ENCODE data around the gene UTRN. TPM values are rescaled to one million over a fixed set of nuclear protein-coding genes. Genes with fewer than 3 reads are reported as not detected.

Gene UTRN
- total and polyA plus RNA-seq, 2 donors (not counting 1 experiment from before 2014, with no cell fraction given) = 43.9 to 130 TPM

DNA sequence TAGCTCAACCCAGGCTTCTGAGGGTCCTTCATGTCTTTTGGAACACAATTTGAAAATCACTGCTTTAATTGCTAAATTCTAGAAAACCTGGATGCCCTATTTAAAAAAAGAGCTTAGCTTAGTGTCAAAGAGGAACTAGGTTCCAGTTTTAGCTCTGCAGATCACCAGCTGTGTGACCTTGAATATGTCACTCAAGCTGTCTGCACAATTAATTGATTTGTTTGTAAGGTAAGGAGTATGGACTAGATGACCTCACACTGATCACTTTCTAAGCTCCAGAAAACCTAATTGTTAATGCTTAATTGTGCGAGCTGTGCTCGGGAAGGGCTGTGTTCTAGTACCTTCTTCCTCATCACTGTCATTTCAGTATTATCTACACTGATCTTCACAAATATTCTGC, 26.2 kb downstream of the UTRN start:
- Histone ChIP-seq H3K9me3 (ENCODE audit: control insufficient read depth, insufficient read depth, low read depth, low read length) (no peaks in the 10 kb centered on the region), H3K27ac (ENCODE audit: insufficient read depth, low read length) (no peak overlapping the region), H4K20me1 (ENCODE audit: control insufficient read depth, extremely low read depth, insufficient read depth, low read length) (peaks cover 1% of the 10 kb centered on the region), H3K9ac (ENCODE audit: insufficient read depth, low read length) (no peak overlapping the region), H2AFZ (ENCODE audit: low read length) (no peak overlapping the region), H3K4me1 (ENCODE audit: control insufficient read depth, extremely low read depth, insufficient read depth, low read length) (peaks cover 3% of the 10 kb centered on the region), H3K4me2 (ENCODE audit: extremely low read depth, insufficient read depth, low read length) (no peak overlapping the region), H3K79me2 (ENCODE audit: control insufficient read depth, insufficient read depth, low read length) (peaks cover 25% of the 10 kb centered on the region), H3K4me3 (replicated peaks in 1 of 4; ENCODE audit: control extremely low read depth in 1 of 4, insufficient read depth in 1 of 4, low read depth in 3 of 4, low read length in 4 of 4) (no peak overlapping the region), H3K36me3 (ENCODE audit: control insufficient read depth, insufficient read depth, low read length) (no peaks in the 10 kb centered on the region), H3K27me3 (ENCODE audit: control insufficient read depth, insufficient read depth, low read length) (no peaks in the 10 kb centered on the region)
- DNase-seq (ENCODE audit: low read depth in 2 of 2) = no peak
- TF ChIP-seq CTCF (conservative IDR thresholded peaks at IDR 0.05 in 1 of 2, IDR thresholded peaks at IDR 0.05 in 1 of 2; ENCODE audit: low read depth in 1 of 2, low read length in 2 of 2) (no peak), EZH2 (IDR thresholded peaks at IDR 0.05; ENCODE audit: low read length, missing control alignments) (no peak)

DNA sequence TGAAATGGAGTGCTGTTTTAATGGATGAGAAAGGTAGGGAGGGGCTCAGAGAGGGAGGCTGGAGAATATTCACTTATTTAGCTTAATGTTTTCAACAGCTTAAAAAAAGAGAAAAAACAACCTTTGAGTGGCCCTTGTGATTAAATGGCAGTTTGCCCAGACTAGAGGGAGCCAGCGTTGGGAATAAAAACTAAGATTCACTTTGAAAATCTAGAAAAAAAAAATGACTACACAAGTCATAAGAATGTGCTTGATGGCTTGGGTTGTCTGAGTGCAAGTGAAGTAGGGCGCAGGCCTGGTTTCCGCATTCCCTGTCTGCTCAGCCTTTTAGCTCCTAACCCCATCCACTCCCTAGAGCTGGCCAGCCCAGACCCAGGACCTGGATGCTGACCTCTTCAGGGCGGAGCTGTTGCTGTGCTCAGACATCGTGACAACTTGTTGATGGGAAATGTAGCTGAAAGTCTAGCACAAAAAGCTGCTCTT, 28.9 kb downstream of the UTRN start:
- H4K20me1 ChIP-seq (ENCODE audit: control insufficient read depth, extremely low read depth, insufficient read depth, low read length) = peaks cover 1% of the 10 kb centered on the region
- H3K9me3 ChIP-seq (ENCODE audit: control insufficient read depth, insufficient read depth, low read depth, low read length) = no peaks in the 10 kb centered on the region
- H3K36me3 ChIP-seq (ENCODE audit: control insufficient read depth, insufficient read depth, low read length) = no peaks in the 10 kb centered on the region
- H3K4me2 ChIP-seq (ENCODE audit: extremely low read depth, insufficient read depth, low read length) = peak overlapping the region; percentile 61
- TF ChIP-seq CTCF (conservative IDR thresholded peaks at IDR 0.05 in 1 of 2, IDR thresholded peaks at IDR 0.05 in 1 of 2; ENCODE audit: low read depth in 1 of 2, low read length in 2 of 2) (no peak), EZH2 (IDR thresholded peaks at IDR 0.05; ENCODE audit: low read length, missing control alignments) (no peak)
- H3K9ac ChIP-seq (ENCODE audit: insufficient read depth, low read length) = no peak overlapping the region
- H3K4me3 ChIP-seq (replicated peaks in 1 of 4; ENCODE audit: control extremely low read depth in 1 of 4, insufficient read depth in 1 of 4, low read depth in 3 of 4, low read length in 4 of 4) = no peak overlapping the region
- peak; percentile 69 to 86 for DNase-seq (ENCODE audit: low read depth in 2 of 2)
- no peaks in the 10 kb centered on the region for H3K27me3 ChIP-seq (ENCODE audit: control insufficient read depth, insufficient read depth, low read length)
- peak overlapping the region; percentile 7 for H3K27ac ChIP-seq (ENCODE audit: insufficient read depth, low read length)
- H2AFZ ChIP-seq (ENCODE audit: low read length) = no peak overlapping the region
- H3K79me2 ChIP-seq (ENCODE audit: control insufficient read depth, insufficient read depth, low read length) = peaks cover 26% of the 10 kb centered on the region
- H3K4me1 ChIP-seq (ENCODE audit: control insufficient read depth, extremely low read depth, insufficient read depth, low read length) = peaks cover 3% of the 10 kb centered on the region

GRCh38 chr6:144314562-144314961, 29.4 kb downstream of the UTRN start:
- Histone ChIP-seq H3K9ac (ENCODE audit: insufficient read depth, low read length) (no peak overlapping the region), H3K4me3 (replicated peaks in 1 of 4; ENCODE audit: control extremely low read depth in 1 of 4, insufficient read depth in 1 of 4, low read depth in 3 of 4, low read length in 4 of 4) (no peak overlapping the region), H3K9me3 (ENCODE audit: control insufficient read depth, insufficient read depth, low read depth, low read length) (no peaks in the 10 kb centered on the region), H3K79me2 (ENCODE audit: control insufficient read depth, insufficient read depth, low read length) (peaks cover 27% of the 10 kb centered on the region), H3K4me1 (ENCODE audit: control insufficient read depth, extremely low read depth, insufficient read depth, low read length) (peaks cover 3% of the 10 kb centered on the region), H3K27ac (ENCODE audit: insufficient read depth, low read length) (peak overlapping the region; percentile 7), H2AFZ (ENCODE audit: low read length) (no peak overlapping the region), H4K20me1 (ENCODE audit: control insufficient read depth, extremely low read depth, insufficient read depth, low read length) (peaks cover 1% of the 10 kb centered on the region), H3K36me3 (ENCODE audit: control insufficient read depth, insufficient read depth, low read length) (no peaks in the 10 kb centered on the region), H3K4me2 (ENCODE audit: extremely low read depth, insufficient read depth, low read length) (peak overlapping the region; percentile 61), H3K27me3 (ENCODE audit: control insufficient read depth, insufficient read depth, low read length) (no peaks in the 10 kb centered on the region)
- no peak for DNase-seq (ENCODE audit: low read depth in 2 of 2)
- no peak for TF ChIP-seq EZH2 (IDR thresholded peaks at IDR 0.05; ENCODE audit: low read length, missing control alignments)
